SK-N-SH (cell line): ENCODE results near the gene TMEM232. TPM values are rescaled to one million over a fixed set of nuclear protein-coding genes. Genes with fewer than 3 reads are reported as not detected.

Experiments used
- CTCF ChIA-PET: fragments of 300-600, 350-600 bp; formaldehyde crosslinking; extraction: SDS; loops from one replicate; lab custom pipeline; 2021; lab: Yijun Ruan, JAX
- POLR2A ChIA-PET: fragments of 350-600 bp; sonication (Branson Sonifier 250); formaldehyde crosslinking; extraction: SDS; loops from one replicate; lab custom pipeline; 2020; ENCODE audit warnings: antibody characterized with exemption, inconsistent platforms; lab: Yijun Ruan, JAX
- DNase-seq: peaks from one replicate; pipeline ENCODE4 v3.0.0; 2012
- H2AFZ ChIP-seq: fragments of 200-600 bp; sonication (generic); 2 replicates; pipeline ENCODE4 v1.8.1; 2016; ENCODE audit warnings: antibody characterized with exemption, mild to moderate bottlenecking, low read depth
- H3F3A ChIP-seq: fragments of 200-600 bp; sonication (generic); replicated peaks from 2 replicates; pipeline ENCODE3; 2016; ENCODE audit warnings: antibody characterized with exemption, mild to moderate bottlenecking; ENCODE audit not compliant: insufficient read depth
- H3K27ac ChIP-seq, 2 experiments: fragments of 200-500 bp in 1 of 2; fragments of 200-600 bp in 1 of 2; sonication (Bioruptor generic) in 1 of 2; sonication (generic), shearing (Covaris generic) in 1 of 2; 2 replicates each; pipeline versions ENCODE4 v1.5.1 to v1.6.1; 2014 to 2016; ENCODE audit warnings: low read depth in 2 of 2, inconsistent platforms in 1 of 2, low read length in 1 of 2, mild to moderate bottlenecking in 1 of 2, mixed read lengths in 1 of 2
- H3K27me3 ChIP-seq: fragments of 200-600 bp; sonication (generic), shearing (Covaris generic); 2 replicates; pipeline ENCODE4 v1.6.1; 2016; ENCODE audit warnings: mixed run types; ENCODE audit not compliant: insufficient read depth
- H3K36me3 ChIP-seq, 2 experiments: fragments of 200-500 bp in 1 of 2; fragments of 200-600 bp in 1 of 2; sonication (Bioruptor generic) in 1 of 2; sonication (generic) in 1 of 2; replicated peaks in 1 of 2; 2 replicates each; pipeline versions ENCODE3 to v1.5.1; 2014 to 2016; ENCODE audit warnings: low read length in 1 of 2, mild to moderate bottlenecking in 1 of 2; ENCODE audit not compliant: insufficient read depth in 2 of 2, control insufficient read depth in 1 of 2
- H3K4me1 ChIP-seq, 2 experiments: fragments of 200-500 bp in 1 of 2; fragments of 200-600 bp in 1 of 2; sonication (Bioruptor generic) in 1 of 2; sonication (generic), shearing (Covaris generic) in 1 of 2; 2 replicates each; pipeline versions ENCODE4 v1.5.1 to v1.6.1; 2014 to 2016; ENCODE audit warnings: low read depth in 1 of 2, low read length in 1 of 2, mixed run types in 1 of 2; ENCODE audit not compliant: insufficient read depth in 2 of 2, control insufficient read depth in 1 of 2
- H3K4me2 ChIP-seq: fragments of 200-600 bp; sonication (generic), shearing (Covaris generic); 2 replicates; pipeline ENCODE4 v1.6.1; 2017; ENCODE audit warnings: mixed run types
- H3K4me3 ChIP-seq, 2 experiments: fragments of 200-500 bp in 1 of 2; fragments of 200-600 bp in 1 of 2; sonication (Bioruptor generic) in 1 of 2; sonication (generic), shearing (Covaris generic) in 1 of 2; 2 replicates each; pipeline versions ENCODE4 v1.5.1 to v1.8.1; 2014 to 2016; ENCODE audit warnings: low read depth in 2 of 2, inconsistent platforms in 1 of 2, low read length in 1 of 2, mild to moderate bottlenecking in 1 of 2, mixed read lengths in 1 of 2, moderate library complexity in 1 of 2
- H3K79me2 ChIP-seq: fragments of 200-600 bp; sonication (generic); 2 replicates; pipeline ENCODE4 v1.8.1; 2017; ENCODE audit warnings: mild to moderate bottlenecking; ENCODE audit not compliant: insufficient read depth
- H3K9ac ChIP-seq: fragments of 200-600 bp; sonication (generic); 2 replicates; pipeline ENCODE4 v1.6.1; 2017; ENCODE audit warnings: mixed run types
- H3K9me2 ChIP-seq: fragments of 200-600 bp; sonication (generic); 2 replicates; pipeline ENCODE4 v1.6.1; 2017; ENCODE audit warnings: mixed run types
- H3K9me3 ChIP-seq: fragments of 200-600 bp; sonication (generic); 2 replicates; pipeline ENCODE4 v1.6.1; 2017; ENCODE audit warnings: mixed run types, mild to moderate bottlenecking, moderate library complexity
- H4K20me1 ChIP-seq: fragments of 200-600 bp; sonication (generic); 2 replicates; pipeline ENCODE4 v1.6.1; 2017; ENCODE audit warnings: mild to moderate bottlenecking, mixed run types; ENCODE audit not compliant: insufficient read depth
- EZH2phosphoT487 ChIP-seq: fragments of 200-600 bp; sonication (generic); IDR thresholded peaks from 2 replicates; pipeline ENCODE4 v1.6.1; 2017; ENCODE audit warnings: low read depth, mixed run types, mild to moderate bottlenecking, antibody characterized with exemption, moderate library complexity, borderline replicate concordance
- GABPA ChIP-seq: IDR thresholded peaks from 2 replicates; pipeline ENCODE4 v1.4.0; 2012; ENCODE audit warnings: low read depth, mild to moderate bottlenecking
- GATA2 ChIP-seq: sonication (generic); formaldehyde crosslinking; IDR thresholded peaks from 2 replicates; pipeline ENCODE4 v1.5.0; 2020; ENCODE audit warnings: mild to moderate bottlenecking, missing genetic modification reagents
- MAX ChIP-seq: IDR thresholded peaks from 2 replicates; pipeline ENCODE4 v1.4.0; 2012; ENCODE audit warnings: low read depth
- MXI1 ChIP-seq: IDR thresholded peaks from 2 replicates; pipeline ENCODE4 v1.6.1; 2012; ENCODE audit warnings: mild to moderate bottlenecking, low read depth, low read length, improper control_type of control experiment
- NRF1 ChIP-seq: IDR thresholded peaks from 2 replicates; pipeline ENCODE4 v1.6.1; 2012; ENCODE audit warnings: low read depth, mild to moderate bottlenecking, low read length
- POLR2AphosphoS5 ChIP-seq: IDR thresholded peaks from 2 replicates; pipeline ENCODE4 v1.6.1; 2012; ENCODE audit warnings: low read depth, low read length
- RCOR1 ChIP-seq: fragments of 150-350 bp; IDR thresholded peaks from 2 replicates; pipeline ENCODE4 v1.6.1; 2017; ENCODE audit warnings: antibody characterized with exemption, low read length
- RFX5 ChIP-seq: IDR thresholded peaks from 2 replicates; pipeline ENCODE4 v1.6.1; 2012; ENCODE audit warnings: mild to moderate bottlenecking, improper control_type of control experiment, low read length
- RXRA ChIP-seq: IDR thresholded peaks from 2 replicates; pipeline ENCODE4 v1.4.0; 2012; ENCODE audit warnings: low read depth, mild to moderate bottlenecking, borderline replicate concordance
- SMC3 ChIP-seq: IDR thresholded peaks from 2 replicates; pipeline ENCODE4 v1.6.1; 2012; ENCODE audit warnings: low read depth, low read length, improper control_type of control experiment
- TAF1 ChIP-seq: IDR thresholded peaks from 2 replicates; pipeline ENCODE4 v1.6.1; 2012; ENCODE audit warnings: low read depth, mild to moderate bottlenecking, low read length, moderate library complexity, borderline replicate concordance
- TEAD4 ChIP-seq: IDR thresholded peaks from 2 replicates; pipeline ENCODE4 v1.4.0; 2012; ENCODE audit warnings: mild to moderate bottlenecking, borderline replicate concordance; ENCODE audit not compliant: insufficient read depth
- USF1 ChIP-seq: IDR thresholded peaks from 2 replicates; pipeline ENCODE4 v1.4.0; 2012; ENCODE audit warnings: low read depth, borderline replicate concordance
- YY1 ChIP-seq: IDR thresholded peaks from 2 replicates; pipeline ENCODE4 v1.4.0; 2012; ENCODE audit warnings: low read depth, mild to moderate bottlenecking
- WGBS: methylation state at CpG from one replicate; pipeline ENCODE4 v1.1.6; 2017; ENCODE audit warnings: low lambda C conversion rate; 5-methylcytosine and 5-hydroxymethylcytosine counted together
- polyA plus RNA-seq, 3 experiments: library from polyadenylated mRNA; depleted of rRNA; stranded (reverse); fragments of >200 nt; gene quantifications; 2 replicates each; pipeline ENCODE4 v1.2.3, GENCODE V29; 2012
- TF ChIP-seq, protein P1 (sequence below): fragments of 150-350 bp; IDR thresholded peaks from 2 replicates; pipeline ENCODE4 v1.6.1; 2017; ENCODE audit warnings: antibody characterized with exemption, low read length, low read depth, borderline replicate concordance
- TF ChIP-seq, protein P2 (sequence below): fragments of 200-600 bp; sonication (generic); IDR thresholded peaks from 2 replicates; pipeline ENCODE4 v1.6.1; 2017; ENCODE audit warnings: antibody characterized with exemption, mild to moderate bottlenecking, moderate library complexity
- TF ChIP-seq, protein P3 (sequence below): fragments of 150-350 bp; IDR thresholded peaks from 2 replicates; pipeline ENCODE4 v1.6.1; 2016; ENCODE audit warnings: mild to moderate bottlenecking, low read depth, low read length
- TF ChIP-seq, protein P4 (sequence below): IDR thresholded peaks from 2 replicates; pipeline ENCODE4 v1.4.0; 2012; ENCODE audit warnings: low read depth, borderline replicate concordance

The TMEM232 gene
- polyA plus RNA-seq, 1 of the 3 experiments (the other 2 are of a cell fraction), result 0.66 TPM

GRCh38 chr5:110561510-110561909, 165.0 kb downstream of the TMEM232 start:
- Histone ChIP-seq H3F3A (no peaks in the 10 kb centered on the region), H3K4me1 (no peaks in the 10 kb centered on the region), H3K9me3 (no peaks in the 10 kb centered on the region), H3K4me2 (no peak overlapping the region), H3K27ac (no peak overlapping the region), H3K9me2 (no peaks in the 10 kb centered on the region), H4K20me1 (no peaks in the 10 kb centered on the region), H3K79me2 (no peaks in the 10 kb centered on the region), H2AFZ (no peak overlapping the region), H3K27me3 (no peaks in the 10 kb centered on the region), H3K9ac (no peak overlapping the region), H3K4me3 (no peak overlapping the region), H3K36me3 (no peaks in the 10 kb centered on the region)
- no peak for TF ChIP-seq RFX5
- no peak for TF ChIP-seq USF1
- TF ChIP-seq, protein P1, sequence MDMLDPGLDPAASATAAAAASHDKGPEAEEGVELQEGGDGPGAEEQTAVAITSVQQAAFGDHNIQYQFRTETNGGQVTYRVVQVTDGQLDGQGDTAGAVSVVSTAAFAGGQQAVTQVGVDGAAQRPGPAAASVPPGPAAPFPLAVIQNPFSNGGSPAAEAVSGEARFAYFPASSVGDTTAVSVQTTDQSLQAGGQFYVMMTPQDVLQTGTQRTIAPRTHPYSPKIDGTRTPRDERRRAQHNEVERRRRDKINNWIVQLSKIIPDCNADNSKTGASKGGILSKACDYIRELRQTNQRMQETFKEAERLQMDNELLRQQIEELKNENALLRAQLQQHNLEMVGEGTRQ, result no peak
- TF ChIP-seq TEAD4, result no peak
- TF ChIP-seq GATA2, result no peak
- no peak for TF ChIP-seq TAF1
- TF ChIP-seq YY1, result no peak
- TF ChIP-seq, protein P2, sequence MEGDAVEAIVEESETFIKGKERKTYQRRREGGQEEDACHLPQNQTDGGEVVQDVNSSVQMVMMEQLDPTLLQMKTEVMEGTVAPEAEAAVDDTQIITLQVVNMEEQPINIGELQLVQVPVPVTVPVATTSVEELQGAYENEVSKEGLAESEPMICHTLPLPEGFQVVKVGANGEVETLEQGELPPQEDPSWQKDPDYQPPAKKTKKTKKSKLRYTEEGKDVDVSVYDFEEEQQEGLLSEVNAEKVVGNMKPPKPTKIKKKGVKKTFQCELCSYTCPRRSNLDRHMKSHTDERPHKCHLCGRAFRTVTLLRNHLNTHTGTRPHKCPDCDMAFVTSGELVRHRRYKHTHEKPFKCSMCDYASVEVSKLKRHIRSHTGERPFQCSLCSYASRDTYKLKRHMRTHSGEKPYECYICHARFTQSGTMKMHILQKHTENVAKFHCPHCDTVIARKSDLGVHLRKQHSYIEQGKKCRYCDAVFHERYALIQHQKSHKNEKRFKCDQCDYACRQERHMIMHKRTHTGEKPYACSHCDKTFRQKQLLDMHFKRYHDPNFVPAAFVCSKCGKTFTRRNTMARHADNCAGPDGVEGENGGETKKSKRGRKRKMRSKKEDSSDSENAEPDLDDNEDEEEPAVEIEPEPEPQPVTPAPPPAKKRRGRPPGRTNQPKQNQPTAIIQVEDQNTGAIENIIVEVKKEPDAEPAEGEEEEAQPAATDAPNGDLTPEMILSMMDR, result no peak
- ChIA-PET POLR2A (no interaction called here), CTCF (no interaction called here)
- no peak for DNase-seq
- WGBS, result 40% methylated on average over 1 of the region's 1 CpG

DNA sequence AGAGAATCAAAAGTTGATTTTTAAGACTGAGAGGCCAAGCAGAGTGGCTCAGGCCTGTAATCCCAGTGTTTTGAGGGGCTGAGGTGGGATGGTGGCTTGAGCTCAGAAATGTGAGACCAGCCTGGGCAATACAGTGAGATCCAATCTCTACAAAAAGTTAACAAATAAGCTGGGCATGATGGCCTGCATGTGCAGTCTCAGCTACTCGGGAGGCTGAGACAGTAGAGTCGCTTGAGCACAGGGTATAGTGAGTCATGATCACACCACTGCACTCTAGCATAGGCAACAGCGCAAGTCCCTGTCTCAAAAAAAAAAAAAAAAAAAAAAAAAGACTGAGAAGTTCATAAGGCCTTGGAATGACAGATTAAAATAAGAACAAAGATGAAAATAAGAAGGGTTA, 177.2 kb downstream of the TMEM232 start:
- no peak overlapping the region for H2AFZ ChIP-seq
- H3K4me3 ChIP-seq, result no peak overlapping the region
- POLR2A ChIA-PET, result no interaction called here
- no peaks in the 10 kb centered on the region for H3K27me3 ChIP-seq
- CTCF ChIA-PET, result no interaction called here
- H3K4me2 ChIP-seq, result no peak overlapping the region
- 90% methylated on average over 3 of the region's 3 CpGs for WGBS
- no peaks in the 10 kb centered on the region for H3K36me3 ChIP-seq
- no peak overlapping the region for H3K9ac ChIP-seq
- no peaks in the 10 kb centered on the region for H3F3A ChIP-seq
- no peaks in the 10 kb centered on the region for H3K9me2 ChIP-seq
- H3K27ac ChIP-seq, result no peak overlapping the region
- no peaks in the 10 kb centered on the region for H4K20me1 ChIP-seq
- no peaks in the 10 kb centered on the region for H3K79me2 ChIP-seq
- no peak for DNase-seq
- no peaks in the 10 kb centered on the region for H3K4me1 ChIP-seq
- H3K9me3 ChIP-seq, result no peaks in the 10 kb centered on the region; the same call in 1 of the 2 replicates
- TF ChIP-seq RFX5 (no peak), NRF1 (no peak), RCOR1 (no peak), POLR2AphosphoS5 (no peak), EZH2phosphoT487 (no peak), GABPA (no peak), RXRA (no peak), MXI1 (no peak), MAX (no peak), USF1 (no peak), SMC3 (no peak)
- TF ChIP-seq, protein P3, sequence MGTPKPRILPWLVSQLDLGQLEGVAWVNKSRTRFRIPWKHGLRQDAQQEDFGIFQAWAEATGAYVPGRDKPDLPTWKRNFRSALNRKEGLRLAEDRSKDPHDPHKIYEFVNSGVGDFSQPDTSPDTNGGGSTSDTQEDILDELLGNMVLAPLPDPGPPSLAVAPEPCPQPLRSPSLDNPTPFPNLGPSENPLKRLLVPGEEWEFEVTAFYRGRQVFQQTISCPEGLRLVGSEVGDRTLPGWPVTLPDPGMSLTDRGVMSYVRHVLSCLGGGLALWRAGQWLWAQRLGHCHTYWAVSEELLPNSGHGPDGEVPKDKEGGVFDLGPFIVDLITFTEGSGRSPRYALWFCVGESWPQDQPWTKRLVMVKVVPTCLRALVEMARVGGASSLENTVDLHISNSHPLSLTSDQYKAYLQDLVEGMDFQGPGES, result no peak
- TF ChIP-seq, protein P4, sequence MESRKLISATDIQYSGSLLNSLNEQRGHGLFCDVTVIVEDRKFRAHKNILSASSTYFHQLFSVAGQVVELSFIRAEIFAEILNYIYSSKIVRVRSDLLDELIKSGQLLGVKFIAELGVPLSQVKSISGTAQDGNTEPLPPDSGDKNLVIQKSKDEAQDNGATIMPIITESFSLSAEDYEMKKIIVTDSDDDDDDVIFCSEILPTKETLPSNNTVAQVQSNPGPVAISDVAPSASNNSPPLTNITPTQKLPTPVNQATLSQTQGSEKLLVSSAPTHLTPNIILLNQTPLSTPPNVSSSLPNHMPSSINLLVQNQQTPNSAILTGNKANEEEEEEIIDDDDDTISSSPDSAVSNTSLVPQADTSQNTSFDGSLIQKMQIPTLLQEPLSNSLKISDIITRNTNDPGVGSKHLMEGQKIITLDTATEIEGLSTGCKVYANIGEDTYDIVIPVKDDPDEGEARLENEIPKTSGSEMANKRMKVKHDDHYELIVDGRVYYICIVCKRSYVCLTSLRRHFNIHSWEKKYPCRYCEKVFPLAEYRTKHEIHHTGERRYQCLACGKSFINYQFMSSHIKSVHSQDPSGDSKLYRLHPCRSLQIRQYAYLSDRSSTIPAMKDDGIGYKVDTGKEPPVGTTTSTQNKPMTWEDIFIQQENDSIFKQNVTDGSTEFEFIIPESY, result no peak
- TF ChIP-seq, protein P1, result no peak
